Measurements from ENCODE around the gene ZFAND2A. TPM values are rescaled to one million over a fixed set of nuclear protein-coding genes. Genes with fewer than 3 reads are reported as not detected.
"Not testable (repeated sequence)": the region's sequence is repeated elsewhere in the genome, so short reads cannot be mapped to it uniquely, and the experiment has no call there.

Gene ZFAND2A
- polyA plus RNA-seq, 3 donors = 30.6 to 126 (median 35.1) TPM

DNA sequence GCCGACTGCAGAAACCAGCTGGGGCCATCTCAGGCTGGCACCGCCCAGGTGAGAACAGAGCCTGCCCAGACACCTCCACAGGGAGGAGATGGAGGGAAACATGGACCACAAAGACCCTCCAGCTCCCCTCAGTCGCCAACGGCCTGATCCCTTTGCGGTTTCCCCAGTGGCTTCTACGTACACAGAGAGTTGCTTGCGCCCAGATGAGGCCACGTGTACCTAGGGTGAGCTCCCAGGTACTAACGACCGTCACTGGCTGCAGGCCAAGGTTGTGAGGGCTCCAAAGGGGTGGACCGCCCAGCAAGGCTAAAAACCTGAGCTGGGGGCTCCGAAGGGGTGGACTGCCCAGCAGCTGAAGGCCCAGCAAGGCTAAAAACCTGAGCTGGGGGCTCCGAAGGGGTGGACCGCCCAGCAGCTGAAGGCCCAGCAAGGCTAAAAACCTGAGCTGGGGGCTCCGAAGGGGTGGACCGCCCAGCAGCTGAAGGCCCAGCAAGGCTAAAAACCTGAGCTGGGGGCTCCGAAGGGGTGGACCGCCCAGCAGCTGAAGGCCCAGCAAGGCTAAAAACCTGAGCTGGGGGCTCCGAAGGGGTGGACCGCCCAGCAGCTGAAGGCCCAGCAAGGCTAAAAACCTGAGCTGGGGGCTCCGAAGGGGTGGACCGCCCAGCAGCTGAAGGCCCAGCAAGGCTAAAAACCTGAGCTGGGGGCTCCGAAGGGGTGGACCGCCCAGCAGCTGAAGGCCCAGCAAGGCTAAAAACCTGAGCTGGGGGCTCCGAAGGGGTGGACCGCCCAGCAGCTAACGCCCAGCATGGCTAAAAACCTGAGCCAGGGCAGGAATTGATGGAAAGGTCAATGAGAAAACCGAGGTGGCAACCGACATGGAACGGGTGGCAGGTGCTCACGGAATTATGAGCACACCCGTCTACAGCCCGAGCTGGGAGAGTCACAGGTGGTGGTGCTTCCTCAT, 3.9 kb downstream of the ZFAND2A start:
- WGBS (ENCODE audit: insufficient coverage) = 97% methylated on average over 15 of the region's 33 CpGs
- H2AFZ ChIP-seq (ENCODE audit: insufficient read depth, low read depth, low read length, poor library complexity, severe bottlenecking); H3K4me3 Mint-ChIP-seq; H3K4me3 ChIP-seq (replicated peaks in 1 of 3; ENCODE audit: low read depth in 2 of 3, low read length in 3 of 3); H3K9ac ChIP-seq (ENCODE audit: insufficient read depth, low read length, poor library complexity, severe bottlenecking); DNase-seq; H3K27me3 Mint-ChIP-seq (ENCODE audit: low read depth in 3 of 3); H3K9me3 ChIP-seq (replicated peaks in 1 of 2; ENCODE audit: control insufficient read depth in 1 of 2, insufficient read depth in 1 of 2, low read length in 2 of 2); H3K9me3 Mint-ChIP-seq; H3K27me3 ChIP-seq (ENCODE audit: control insufficient read depth in 2 of 2, insufficient read depth in 2 of 2, low read length in 2 of 2); H3K4me2 ChIP-seq (replicated peaks; ENCODE audit: extremely low read depth, low read length, poor library complexity, severe bottlenecking): not testable (repeated sequence)
- Histone ChIP-seq H4K20me1 (ENCODE audit: insufficient read depth, low read length) (peaks cover 26% of the 10 kb centered on the region), H3K79me2 (ENCODE audit: insufficient read depth, low read length) (peaks cover 48% of the 10 kb centered on the region), H3K36me3 (replicated peaks in 1 of 2; ENCODE audit: control insufficient read depth in 1 of 2, insufficient read depth in 2 of 2, low read length in 2 of 2) (peaks cover 66 to 72% of the 10 kb centered on the region in 2 donors), H3K27ac (ENCODE audit: low read depth in 1 of 2, low read length in 2 of 2) (peak overlapping the region in 1 of 2 donors; percentile 91), H3K4me1 (ENCODE audit: control insufficient read depth in 1 of 2, insufficient read depth in 2 of 2, low read length in 2 of 2) (peaks cover 17 to 22% of the 10 kb centered on the region in 2 donors)
- Mint-ChIP-seq H3K27ac (peak overlapping the region in 1 of 7 donors; percentile 75), H3K4me1 (peaks cover 20% of the 10 kb centered on the region), H3K36me3 (peaks cover 60 to 62% of the 10 kb centered on the region in 2 donors)
- intact Hi-C loops (cut with micrococcal nuclease) = loop anchor here in 1 of 2 donors (10.0 kb wide), 1 partner anchor 271 kb away; no protein-coding TSS in a partner anchor

DNA sequence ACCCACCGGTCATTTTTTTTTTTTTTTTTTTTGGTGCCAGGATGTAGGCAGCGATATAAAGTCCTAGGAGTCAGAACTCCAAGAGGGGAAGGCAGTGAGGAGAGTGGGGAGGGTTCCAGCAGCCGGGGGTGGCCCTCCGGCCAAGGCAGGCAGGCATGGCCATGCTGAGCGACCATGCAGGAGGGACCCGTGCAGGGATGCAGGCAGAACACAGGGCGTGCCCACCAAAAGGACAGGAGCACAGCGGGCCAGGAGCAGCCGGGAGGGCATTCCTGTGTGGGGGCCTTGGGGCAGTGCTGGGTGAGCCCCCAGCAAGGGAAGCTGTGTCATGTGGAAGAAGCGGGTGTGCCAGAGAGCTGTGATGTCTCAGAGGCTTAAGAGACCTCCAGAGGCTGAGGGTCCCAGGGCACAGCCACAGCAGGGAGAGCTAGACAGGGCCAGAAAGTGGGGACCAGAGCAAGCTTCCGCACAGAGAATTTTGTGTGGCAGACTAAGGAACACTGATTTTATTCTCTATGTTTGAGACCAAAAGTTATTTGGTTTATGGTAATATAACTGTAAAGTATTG, 5.7 kb downstream of the ZFAND2A start:
- H3K4me3 ChIP-seq (replicated peaks in 1 of 3; ENCODE audit: low read depth in 2 of 3, low read length in 3 of 3) = no peak overlapping the region
- peaks cover 26% of the 10 kb centered on the region for H4K20me1 ChIP-seq (ENCODE audit: insufficient read depth, low read length)
- H2AFZ ChIP-seq (ENCODE audit: insufficient read depth, low read depth, low read length, poor library complexity, severe bottlenecking) = no peak overlapping the region
- Mint-ChIP-seq H3K36me3 (peaks cover 70 to 81% of the 10 kb centered on the region in 2 donors), H3K27ac (peak overlapping the region in 1 of 7 donors; percentile 57), H3K4me1 (peaks cover 14% of the 10 kb centered on the region), H3K4me3 (no peak overlapping the region), H3K9me3 (no peaks in the 10 kb centered on the region), H3K27me3 (ENCODE audit: low read depth in 3 of 3) (peaks cover 0 to 2% (median 0%) of the 10 kb centered on the region in 3 donors)
- WGBS (ENCODE audit: insufficient coverage) = 97% methylated on average over 9 of the region's 11 CpGs
- H3K4me2 ChIP-seq (replicated peaks; ENCODE audit: extremely low read depth, low read length, poor library complexity, severe bottlenecking) = no peak overlapping the region
- H3K27me3 ChIP-seq (ENCODE audit: control insufficient read depth in 2 of 2, insufficient read depth in 2 of 2, low read length in 2 of 2) = no peaks in the 10 kb centered on the region
- peaks cover 71 to 90% of the 10 kb centered on the region in 2 donors for H3K36me3 ChIP-seq (replicated peaks in 1 of 2; ENCODE audit: control insufficient read depth in 1 of 2, insufficient read depth in 2 of 2, low read length in 2 of 2)
- H3K9ac ChIP-seq (ENCODE audit: insufficient read depth, low read length, poor library complexity, severe bottlenecking) = no peak overlapping the region
- peaks cover 34% of the 10 kb centered on the region for H3K79me2 ChIP-seq (ENCODE audit: insufficient read depth, low read length)
- no peaks in the 10 kb centered on the region for H3K9me3 ChIP-seq (replicated peaks in 1 of 2; ENCODE audit: control insufficient read depth in 1 of 2, insufficient read depth in 1 of 2, low read length in 2 of 2)
- H3K27ac ChIP-seq (ENCODE audit: low read depth in 1 of 2, low read length in 2 of 2) = no peak overlapping the region
- peaks cover 11 to 15% of the 10 kb centered on the region in 2 donors for H3K4me1 ChIP-seq (ENCODE audit: control insufficient read depth in 1 of 2, insufficient read depth in 2 of 2, low read length in 2 of 2)
- DNase-seq = no peak
- TF ChIP-seq, protein P1, sequence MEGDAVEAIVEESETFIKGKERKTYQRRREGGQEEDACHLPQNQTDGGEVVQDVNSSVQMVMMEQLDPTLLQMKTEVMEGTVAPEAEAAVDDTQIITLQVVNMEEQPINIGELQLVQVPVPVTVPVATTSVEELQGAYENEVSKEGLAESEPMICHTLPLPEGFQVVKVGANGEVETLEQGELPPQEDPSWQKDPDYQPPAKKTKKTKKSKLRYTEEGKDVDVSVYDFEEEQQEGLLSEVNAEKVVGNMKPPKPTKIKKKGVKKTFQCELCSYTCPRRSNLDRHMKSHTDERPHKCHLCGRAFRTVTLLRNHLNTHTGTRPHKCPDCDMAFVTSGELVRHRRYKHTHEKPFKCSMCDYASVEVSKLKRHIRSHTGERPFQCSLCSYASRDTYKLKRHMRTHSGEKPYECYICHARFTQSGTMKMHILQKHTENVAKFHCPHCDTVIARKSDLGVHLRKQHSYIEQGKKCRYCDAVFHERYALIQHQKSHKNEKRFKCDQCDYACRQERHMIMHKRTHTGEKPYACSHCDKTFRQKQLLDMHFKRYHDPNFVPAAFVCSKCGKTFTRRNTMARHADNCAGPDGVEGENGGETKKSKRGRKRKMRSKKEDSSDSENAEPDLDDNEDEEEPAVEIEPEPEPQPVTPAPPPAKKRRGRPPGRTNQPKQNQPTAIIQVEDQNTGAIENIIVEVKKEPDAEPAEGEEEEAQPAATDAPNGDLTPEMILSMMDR (IDR thresholded peaks at IDR 0.05) = no peak
- intact Hi-C loops (cut with micrococcal nuclease) = loop anchor here in 1 of 2 donors (10.0 kb wide), 1 partner anchor 269 kb away; no protein-coding TSS in a partner anchor
